K562 (cell line): ENCODE measurements around the gene ANO8. TPM values are rescaled to one million over a fixed set of nuclear protein-coding genes. Genes with fewer than 3 reads are reported as not detected.
A peak's percentile ranks its signal among the peaks of the same experiment; 100 is the strongest.

Source experiments
- BRD9 ChIP-seq: fragments of 450-650 bp; IDR thresholded peaks from 2 replicates; pipeline ENCODE4 v1.6.1; 2018; ENCODE audit warnings: low read depth; ENCODE audit not compliant: partially characterized antibody
- CBX3 ChIP-seq, 2 experiments: IDR thresholded peaks; 1 replicate in 1 of 2; 2 replicates in 1 of 2; pipeline ENCODE4 v1.6.1; 2012; ENCODE audit warnings: inconsistent platforms in 2 of 2, low read length in 2 of 2, borderline replicate concordance in 1 of 2, control low read depth in 1 of 2
- CHD2 ChIP-seq: IDR thresholded peaks from 2 replicates; pipeline ENCODE4 v1.6.1; 2011; ENCODE audit warnings: low read depth, low read length
- HNRNPH1 ChIP-seq: fragments of 200-400 bp; formaldehyde crosslinking; optimal IDR thresholded peaks from 2 replicates; pipeline ENCODE3; 2017; ENCODE audit warnings: low read depth, mild to moderate bottlenecking, low read length, moderate library complexity
- PCBP1 ChIP-seq: fragments of 200-400 bp; formaldehyde crosslinking; IDR thresholded peaks from 2 replicates; pipeline ENCODE4 v1.6.1; 2018; ENCODE audit warnings: mild to moderate bottlenecking, low read depth, low read length; ENCODE audit not compliant: poor library complexity, severe bottlenecking
- PCBP2 ChIP-seq: fragments of 200-400 bp; formaldehyde crosslinking; IDR thresholded peaks from 2 replicates; pipeline ENCODE4 v1.6.1; 2018; ENCODE audit warnings: low read length, low read depth, mild to moderate bottlenecking, moderate library complexity; ENCODE audit not compliant: poor library complexity, severe bottlenecking
- PHB2 ChIP-seq: fragments of 450-650 bp; IDR thresholded peaks from 2 replicates; pipeline ENCODE4 v1.6.1; 2017; ENCODE audit warnings: low read depth
- RBM34 ChIP-seq: fragments of 200-400 bp; formaldehyde crosslinking; IDR thresholded peaks from 2 replicates; pipeline ENCODE4 v1.6.1; 2018; ENCODE audit warnings: low read length, borderline replicate concordance; ENCODE audit not compliant: insufficient read depth
- SMARCB1 ChIP-seq: IDR thresholded peaks from 2 replicates; pipeline ENCODE4 v1.6.1; 2011; ENCODE audit warnings: improper control_type of control experiment, low read depth; ENCODE audit not compliant: insufficient read length
- SRSF7 ChIP-seq: fragments of 200-400 bp; formaldehyde crosslinking; optimal IDR thresholded peaks from 2 replicates; pipeline ENCODE3; 2017; ENCODE audit warnings: mild to moderate bottlenecking, low read depth, low read length
- TAF1 ChIP-seq: IDR thresholded peaks from 2 replicates; pipeline ENCODE4 v1.6.1; 2011; ENCODE audit warnings: mild to moderate bottlenecking, low read length, moderate library complexity; ENCODE audit not compliant: insufficient read depth, control insufficient read depth, severe bottlenecking; ENCODE audit errors: extremely low read depth
- ZNF175 ChIP-seq: fragments of 200-800 bp; sonication (Bioruptor generic); IDR thresholded peaks from 2 replicates; pipeline ENCODE4 v1.6.1; 2016; ENCODE audit warnings: low read depth, mild to moderate bottlenecking, missing genetic modification characterization, missing compliant biosample characterization
- ZNF224 ChIP-seq: sonication (generic); formaldehyde crosslinking; IDR thresholded peaks from 2 replicates; pipeline ENCODE4 v1.8.0; 2022; ENCODE audit warnings: mild to moderate bottlenecking, missing genetic modification reagents
- ZNF274 ChIP-seq: IDR thresholded peaks from 2 replicates; pipeline ENCODE4 v1.6.1; 2011; ENCODE audit warnings: low read depth, mild to moderate bottlenecking, low read length, moderate library complexity, borderline replicate concordance
- ZNF3 ChIP-seq: fragments of 250-450 bp; sonication (Bioruptor Pico); IDR thresholded peaks from 2 replicates; pipeline ENCODE4 v1.5.0; 2021; ENCODE audit warnings: mild to moderate bottlenecking, moderate library complexity
- ZNF347 ChIP-seq: fragments of 450-650 bp; formaldehyde crosslinking; IDR thresholded peaks from 2 replicates; pipeline ENCODE4 v1.4.0; 2020; ENCODE audit warnings: low read depth, mild to moderate bottlenecking, moderate library complexity
- ZNF589 ChIP-seq: fragments of 200-800 bp; sonication (Bioruptor generic); IDR thresholded peaks from 2 replicates; pipeline ENCODE4 v1.6.1; 2016; ENCODE audit warnings: low read depth, missing genetic modification characterization, missing compliant biosample characterization
- polyA plus RNA-seq, 8 experiments: library from polyadenylated mRNA; depleted of rRNA in 4 of 8; stranded (reverse) in 5 of 8; unstranded in 3 of 8; fragments of >200 nt; fragmentation: Nextera tagmentation in 2 of 8; fragmentation: Illumina TruSeq in 1 of 8; extraction: Ambion mirVana in 2 of 8; extraction: Trizol in 1 of 8; gene quantifications; 2 replicates each; pipeline versions ENCODE4 v1.2.1 to v1.2.3, GENCODE V29; 2011 to 2014; ENCODE audit warnings: inconsistent platforms in 1 of 8, missing spikeins in 1 of 8
- total RNA-seq, 7 experiments: library from RNA; depleted of rRNA in 6 of 7; stranded (reverse); fragments of >200 nt in 6 of 7; fragmentation: Illumina TruSeq in 2 of 7; extraction: Trizol in 2 of 7; gene quantifications; 2 replicates each; pipeline versions ENCODE4 v1.2.1 to v1.2.3, GENCODE V29; 2011 to 2021; ENCODE audit warnings: low replicate concordance in 1 of 7
- TF ChIP-seq, protein P1 (sequence below), 2 experiments: fragments of 450-650 bp in 1 of 2; sonication (generic) in 1 of 2; formaldehyde crosslinking in 1 of 2; IDR thresholded peaks; 2 replicates each; pipeline versions ENCODE4 v1.7.1 to v1.9.0; 2016 to 2022; ENCODE audit warnings: inconsistent platforms in 1 of 2, mild to moderate bottlenecking in 1 of 2, missing genetic modification reagents in 1 of 2

ANO8 gene
- total and polyA plus RNA-seq, 9 of the 15 experiments (the other 6 are each of a cell fraction or from before 2014, with no cell fraction given), result 0.07 to 7.6 (median 2.3) TPM; not detected in 1

DNA sequence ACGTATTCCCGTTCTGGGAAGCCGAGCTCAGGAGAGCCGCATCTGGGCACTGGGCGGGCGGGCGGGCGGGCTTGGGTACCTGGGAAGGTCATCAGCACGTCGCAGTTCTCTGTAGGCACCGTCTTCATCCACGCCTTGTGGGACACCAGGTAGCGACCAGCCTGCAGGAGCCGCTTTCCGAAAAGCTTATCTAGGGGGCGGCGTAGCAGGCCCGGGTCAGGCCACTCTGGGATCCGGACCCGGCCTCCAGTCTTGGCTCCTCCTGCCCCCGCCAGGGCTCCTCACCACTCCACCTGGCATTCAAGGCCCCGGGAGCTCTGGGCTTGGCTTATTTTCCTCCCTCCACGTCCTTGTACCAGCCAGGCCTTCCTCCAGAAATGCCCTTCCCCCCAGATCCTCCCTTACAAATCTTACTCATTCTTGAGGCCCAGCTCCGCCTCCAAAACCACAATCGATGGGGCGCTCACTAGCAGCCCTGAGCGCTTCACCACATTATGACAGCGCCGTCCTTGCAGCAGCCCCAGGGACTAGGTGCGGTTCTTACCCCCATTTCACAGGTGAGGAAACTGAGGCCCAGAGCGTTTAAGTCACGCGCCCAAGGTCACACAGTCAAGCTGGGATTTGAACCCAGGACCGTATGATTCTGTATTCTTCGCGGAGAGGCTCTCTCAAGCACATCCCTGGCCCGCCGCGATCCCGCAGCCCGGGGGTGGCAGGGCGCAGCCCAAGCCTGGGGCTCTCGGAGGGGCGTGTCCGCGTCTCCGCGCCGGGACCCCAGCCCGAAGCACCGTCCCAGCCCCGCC is 843 bp downstream of the ANO8 start (continued):
- TF ChIP-seq ZNF274 (no peak; the same call in 1 of the 2 replicates), TAF1 (peak; percentile 65), ZNF347 (CRISPR knock-in tag) (no peak), ZNF175 (CRISPR knock-in tag) (no peak), ZNF224 (CRISPR knock-in tag) (no peak), SMARCB1 (no peak), PCBP2 (no peak), PHB2 (no peak), CHD2 (0 out of 2 replicates have a peak, but pooled peaks have one; percentile 41), SRSF7 (no peak), ZNF589 (no peak), ZNF3 (CRISPR knock-in tag) (no peak), HNRNPH1 (no peak), BRD9 (peak; percentile 64), PCBP1 (no peak), CBX3 (IDR thresholded peaks at IDR 0.05; ENCODE audit: borderline replicate concordance in 1 of 2, low read length in 2 of 2) (peak in 1 of 2 experiments; percentile 86; a peak in 2 of 3 replicates), RBM34 (no peak)
- TF ChIP-seq, protein P1, sequence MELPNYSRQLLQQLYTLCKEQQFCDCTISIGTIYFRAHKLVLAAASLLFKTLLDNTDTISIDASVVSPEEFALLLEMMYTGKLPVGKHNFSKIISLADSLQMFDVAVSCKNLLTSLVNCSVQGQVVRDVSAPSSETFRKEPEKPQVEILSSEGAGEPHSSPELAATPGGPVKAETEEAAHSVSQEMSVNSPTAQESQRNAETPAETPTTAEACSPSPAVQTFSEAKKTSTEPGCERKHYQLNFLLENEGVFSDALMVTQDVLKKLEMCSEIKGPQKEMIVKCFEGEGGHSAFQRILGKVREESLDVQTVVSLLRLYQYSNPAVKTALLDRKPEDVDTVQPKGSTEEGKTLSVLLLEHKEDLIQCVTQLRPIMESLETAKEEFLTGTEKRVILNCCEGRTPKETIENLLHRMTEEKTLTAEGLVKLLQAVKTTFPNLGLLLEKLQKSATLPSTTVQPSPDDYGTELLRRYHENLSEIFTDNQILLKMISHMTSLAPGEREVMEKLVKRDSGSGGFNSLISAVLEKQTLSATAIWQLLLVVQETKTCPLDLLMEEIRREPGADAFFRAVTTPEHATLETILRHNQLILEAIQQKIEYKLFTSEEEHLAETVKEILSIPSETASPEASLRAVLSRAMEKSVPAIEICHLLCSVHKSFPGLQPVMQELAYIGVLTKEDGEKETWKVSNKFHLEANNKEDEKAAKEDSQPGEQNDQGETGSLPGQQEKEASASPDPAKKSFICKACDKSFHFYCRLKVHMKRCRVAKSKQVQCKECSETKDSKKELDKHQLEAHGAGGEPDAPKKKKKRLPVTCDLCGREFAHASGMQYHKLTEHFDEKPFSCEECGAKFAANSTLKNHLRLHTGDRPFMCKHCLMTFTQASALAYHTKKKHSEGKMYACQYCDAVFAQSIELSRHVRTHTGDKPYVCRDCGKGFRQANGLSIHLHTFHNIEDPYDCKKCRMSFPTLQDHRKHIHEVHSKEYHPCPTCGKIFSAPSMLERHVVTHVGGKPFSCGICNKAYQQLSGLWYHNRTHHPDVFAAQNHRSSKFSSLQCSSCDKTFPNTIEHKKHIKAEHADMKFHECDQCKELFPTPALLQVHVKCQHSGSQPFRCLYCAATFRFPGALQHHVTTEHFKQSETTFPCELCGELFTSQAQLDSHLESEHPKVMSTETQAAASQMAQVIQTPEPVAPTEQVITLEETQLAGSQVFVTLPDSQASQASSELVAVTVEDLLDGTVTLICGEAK (IDR thresholded peaks at IDR 0.05), result no peak
- TF ChIP-seq, protein P1 (CRISPR knock-in tag; IDR thresholded peaks at IDR 0.05), result no peak
